K562 (cell line): ENCODE measurements around the gene TAS2R13.

Source experiments
- EP300 ChIP-seq: IDR thresholded peaks from 2 replicates; pipeline ENCODE4 v1.6.1; 2012; ENCODE audit warnings: low read length, improper control_type of control experiment
- GABPA ChIP-seq: fragments of 200-800 bp; sonication (Bioruptor generic); conservative IDR thresholded peaks from 2 replicates; pipeline ENCODE4 v1.6.1; 2016; ENCODE audit warnings: low read depth, missing genetic modification characterization, missing compliant biosample characterization
- GATAD2A ChIP-seq: fragments of 450-650 bp; IDR thresholded peaks from 2 replicates; pipeline ENCODE4 v1.6.1; 2017
- MAZ ChIP-seq, 2 experiments: fragments of 450-650 bp in 1 of 2; sonication (generic) in 1 of 2; formaldehyde crosslinking; IDR thresholded peaks in 1 of 2; conservative IDR thresholded peaks in 1 of 2; 2 replicates each; pipeline versions ENCODE4 v1.4.0 to v1.5.0; 2020; ENCODE audit warnings: mild to moderate bottlenecking in 1 of 2, missing genetic modification reagents in 1 of 2
- MYBL2 ChIP-seq, 2 experiments: fragments of 450-650 bp in 1 of 2; sonication (generic) in 1 of 2; formaldehyde crosslinking in 1 of 2; IDR thresholded peaks; 2 replicates each; pipeline versions ENCODE4 v1.6.1 to v1.8.1; 2017 to 2022; ENCODE audit warnings: borderline replicate concordance in 1 of 2, inconsistent platforms in 1 of 2, low read depth in 1 of 2, mild to moderate bottlenecking in 1 of 2, missing genetic modification reagents in 1 of 2, moderate library complexity in 1 of 2
- POLR2A ChIP-seq: fragments of 450-650 bp; conservative IDR thresholded peaks from 2 replicates; pipeline ENCODE4 v1.6.1; 2016
- SIX5 ChIP-seq, 2 experiments: IDR thresholded peaks; 2 replicates each; pipeline ENCODE4 v1.6.1; 2011; ENCODE audit warnings: low read length in 2 of 2, borderline replicate concordance in 1 of 2, low read depth in 1 of 2, mild to moderate bottlenecking in 1 of 2, moderate library complexity in 1 of 2; ENCODE audit not compliant: insufficient read depth in 1 of 2
- STAT6 ChIP-seq: sonication (generic); formaldehyde crosslinking; IDR thresholded peaks from 2 replicates; pipeline ENCODE4 v1.8.1; 2023; ENCODE audit warnings: mild to moderate bottlenecking, missing genetic modification reagents
- TCF7 ChIP-seq: sonication (generic); IDR thresholded peaks from 2 replicates; pipeline ENCODE4 v1.6.1; 2016; ENCODE audit warnings: antibody characterized with exemption, borderline replicate concordance
- THAP7 ChIP-seq: fragments of 250-450 bp; sonication (Bioruptor Pico); IDR thresholded peaks from 2 replicates; pipeline ENCODE4 v1.5.0; 2021
- ZFP1 ChIP-seq: fragments of 450-650 bp; formaldehyde crosslinking; IDR thresholded peaks from 2 replicates; pipeline ENCODE4 v1.4.0; 2020; ENCODE audit warnings: mild to moderate bottlenecking, mixed read lengths
- ZNF146 ChIP-seq: IDR thresholded peaks from one replicate; pipeline ENCODE4 v1.6.1; 2018; ENCODE audit warnings: missing compliant biosample characterization; ENCODE audit not compliant: unreplicated experiment
- ZNF274 ChIP-seq: IDR thresholded peaks from 2 replicates; pipeline ENCODE4 v1.6.1; 2011; ENCODE audit warnings: low read depth, mild to moderate bottlenecking, low read length, moderate library complexity, borderline replicate concordance

GRCh38 chr12:10956085-10956484, 46.7 kb upstream of the TAS2R13 start:
- TF ChIP-seq POLR2A, result no peak
- TF ChIP-seq EP300, result no peak
- TF ChIP-seq ZNF274, result no peak
- TF ChIP-seq ZFP1, result no peak
- no peak for TF ChIP-seq THAP7 (CRISPR knock-in tag)
- no peak for TF ChIP-seq ZNF146 (CRISPR knock-in tag)
- TF ChIP-seq TCF7, result no peak
- no peak for TF ChIP-seq MYBL2 (IDR thresholded peaks at IDR 0.05; ENCODE audit: low read depth)
- no peak for TF ChIP-seq MYBL2 (CRISPR knock-in tag; IDR thresholded peaks at IDR 0.05; ENCODE audit: borderline replicate concordance)
- TF ChIP-seq MAZ (CRISPR knock-in tag; conservative IDR thresholded peaks at IDR 0.05 in 1 of 2, IDR thresholded peaks at IDR 0.05 in 1 of 2), result no peak
- TF ChIP-seq SIX5 (IDR thresholded peaks at IDR 0.05; ENCODE audit: borderline replicate concordance in 1 of 2, insufficient read depth in 1 of 2, low read depth in 1 of 2, low read length in 2 of 2), result no peak
- no peak for TF ChIP-seq GATAD2A
- TF ChIP-seq GABPA (tag), result no peak
- no peak for TF ChIP-seq STAT6 (CRISPR knock-in tag)
